Upper lobe of left lung (tissue), 4 donors: ENCODE results near the gene CCDC120.

ENCODE experiments used
- POLR2A ChIP-seq, 4 donors: fragments of 450-650 bp; IDR thresholded peaks; one replicate each; pipeline ENCODE4 v1.5.1; 2016 to 2017; ENCODE audit warnings: antibody characterized with exemption in 4 of 4, mild to moderate bottlenecking in 2 of 4
- POLR2AphosphoS5 ChIP-seq, 2 donors: sonication (generic); formaldehyde crosslinking; IDR thresholded peaks; one replicate each; pipeline ENCODE4 v1.5.1; 2017; ENCODE audit warnings: antibody characterized with exemption in 2 of 2
- TF ChIP-seq, protein P1 (sequence below), 6 experiments: fragments of 450-650 bp in 4 of 6; fragments of 200-600 bp in 2 of 6; sonication (generic) in 2 of 6; IDR thresholded peaks; one replicate each; pipeline ENCODE4 v1.5.1; 2016 to 2019; ENCODE audit warnings: antibody characterized with exemption in 6 of 6

DNA sequence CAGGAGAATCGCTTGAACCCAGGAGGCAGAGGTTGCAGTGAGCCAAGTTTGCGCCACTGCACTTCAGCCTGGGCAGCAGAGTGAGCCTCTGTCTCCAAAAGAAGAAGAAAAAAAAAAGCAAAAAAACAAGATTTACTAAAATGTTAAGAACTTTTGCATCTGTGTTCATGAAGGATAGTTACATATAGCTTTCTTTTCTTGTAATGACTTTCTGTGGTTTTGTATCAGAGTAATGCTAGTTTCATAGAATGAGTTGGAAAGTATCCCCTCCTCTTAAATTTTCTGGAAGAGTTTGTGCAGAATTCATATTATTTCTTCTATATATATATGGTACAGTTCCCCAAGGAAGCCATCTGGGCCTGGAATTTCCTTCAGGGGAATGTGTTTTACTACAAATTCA is 39.7 kb upstream of the CCDC120 start:
- TF ChIP-seq, protein P1, sequence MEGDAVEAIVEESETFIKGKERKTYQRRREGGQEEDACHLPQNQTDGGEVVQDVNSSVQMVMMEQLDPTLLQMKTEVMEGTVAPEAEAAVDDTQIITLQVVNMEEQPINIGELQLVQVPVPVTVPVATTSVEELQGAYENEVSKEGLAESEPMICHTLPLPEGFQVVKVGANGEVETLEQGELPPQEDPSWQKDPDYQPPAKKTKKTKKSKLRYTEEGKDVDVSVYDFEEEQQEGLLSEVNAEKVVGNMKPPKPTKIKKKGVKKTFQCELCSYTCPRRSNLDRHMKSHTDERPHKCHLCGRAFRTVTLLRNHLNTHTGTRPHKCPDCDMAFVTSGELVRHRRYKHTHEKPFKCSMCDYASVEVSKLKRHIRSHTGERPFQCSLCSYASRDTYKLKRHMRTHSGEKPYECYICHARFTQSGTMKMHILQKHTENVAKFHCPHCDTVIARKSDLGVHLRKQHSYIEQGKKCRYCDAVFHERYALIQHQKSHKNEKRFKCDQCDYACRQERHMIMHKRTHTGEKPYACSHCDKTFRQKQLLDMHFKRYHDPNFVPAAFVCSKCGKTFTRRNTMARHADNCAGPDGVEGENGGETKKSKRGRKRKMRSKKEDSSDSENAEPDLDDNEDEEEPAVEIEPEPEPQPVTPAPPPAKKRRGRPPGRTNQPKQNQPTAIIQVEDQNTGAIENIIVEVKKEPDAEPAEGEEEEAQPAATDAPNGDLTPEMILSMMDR (IDR thresholded peaks at IDR 0.05) = no peak
- no peak for TF ChIP-seq POLR2A (IDR thresholded peaks at IDR 0.05)
- no peak for TF ChIP-seq POLR2AphosphoS5 (IDR thresholded peaks at IDR 0.05)
